Measurements from ENCODE around the gene AMH. TPM values are rescaled to one million over a fixed set of nuclear protein-coding genes. Genes with fewer than 3 reads are reported as not detected.

The AMH gene
- polyA plus RNA-seq, 1 of the 3 experiments (the other 2 are of a cell fraction) = 18.1 TPM

- ChIA-PET CTCF (interaction anchor here (2.3 to 8.1 kb wide), 2 partner anchors 72 to 88 kb away, joined by 6 to 107 read pairs; no protein-coding TSS in a partner anchor), POLR2A (no interaction called here)
- H3K79me2 ChIP-seq (ENCODE audit: insufficient read depth) = peaks cover 17% of the 10 kb centered on the region
- H3F3A ChIP-seq (replicated peaks; ENCODE audit: insufficient read depth) = peaks cover 21% of the 10 kb centered on the region
- no peaks in the 10 kb centered on the region for H3K9me2 ChIP-seq
- H3K36me3 ChIP-seq (replicated peaks in 1 of 2; ENCODE audit: control insufficient read depth in 1 of 2, insufficient read depth in 2 of 2, low read length in 1 of 2) = peaks cover 8 to 56% of the 10 kb centered on the region in 2 experiments
- H3K9ac ChIP-seq = no peak overlapping the region
- no peak for DNase-seq
- WGBS (ENCODE audit: low lambda C conversion rate) = 96% methylated on average over 27 of the region's 48 CpGs
- no peak overlapping the region for H3K4me3 ChIP-seq (ENCODE audit: low read depth in 2 of 2, low read length in 1 of 2)
- H3K27me3 ChIP-seq (ENCODE audit: insufficient read depth) = no peaks in the 10 kb centered on the region
- H4K20me1 ChIP-seq (ENCODE audit: insufficient read depth) = 0 out of 2 replicates have a peak, but pooled peaks cover 8% of the 10 kb centered on the region
- no peak overlapping the region; a peak in 1 of 4 replicates for H3K27ac ChIP-seq (ENCODE audit: low read depth in 2 of 2, low read length in 1 of 2)
- H3K9me3 ChIP-seq = no peaks in the 10 kb centered on the region
- H3K4me1 ChIP-seq (ENCODE audit: control insufficient read depth in 1 of 2, insufficient read depth in 2 of 2, low read depth in 1 of 2, low read length in 1 of 2) = peaks cover 0 to 20% of the 10 kb centered on the region in 2 experiments; a peak in 1 of 4 replicates
- TF ChIP-seq, protein P1, sequence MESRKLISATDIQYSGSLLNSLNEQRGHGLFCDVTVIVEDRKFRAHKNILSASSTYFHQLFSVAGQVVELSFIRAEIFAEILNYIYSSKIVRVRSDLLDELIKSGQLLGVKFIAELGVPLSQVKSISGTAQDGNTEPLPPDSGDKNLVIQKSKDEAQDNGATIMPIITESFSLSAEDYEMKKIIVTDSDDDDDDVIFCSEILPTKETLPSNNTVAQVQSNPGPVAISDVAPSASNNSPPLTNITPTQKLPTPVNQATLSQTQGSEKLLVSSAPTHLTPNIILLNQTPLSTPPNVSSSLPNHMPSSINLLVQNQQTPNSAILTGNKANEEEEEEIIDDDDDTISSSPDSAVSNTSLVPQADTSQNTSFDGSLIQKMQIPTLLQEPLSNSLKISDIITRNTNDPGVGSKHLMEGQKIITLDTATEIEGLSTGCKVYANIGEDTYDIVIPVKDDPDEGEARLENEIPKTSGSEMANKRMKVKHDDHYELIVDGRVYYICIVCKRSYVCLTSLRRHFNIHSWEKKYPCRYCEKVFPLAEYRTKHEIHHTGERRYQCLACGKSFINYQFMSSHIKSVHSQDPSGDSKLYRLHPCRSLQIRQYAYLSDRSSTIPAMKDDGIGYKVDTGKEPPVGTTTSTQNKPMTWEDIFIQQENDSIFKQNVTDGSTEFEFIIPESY (IDR thresholded peaks at IDR 0.05; ENCODE audit: borderline replicate concordance, low read depth) = no peak
- TF ChIP-seq USF1 (IDR thresholded peaks at IDR 0.05; ENCODE audit: borderline replicate concordance, low read depth) (no peak), CTCF (IDR thresholded peaks at IDR 0.05) (no peak), MXI1 (IDR thresholded peaks at IDR 0.05; ENCODE audit: low read depth, low read length) (no peak), FOSL2 (IDR thresholded peaks at IDR 0.05; ENCODE audit: borderline replicate concordance, low read depth) (no peak)
- TF ChIP-seq, protein P2, sequence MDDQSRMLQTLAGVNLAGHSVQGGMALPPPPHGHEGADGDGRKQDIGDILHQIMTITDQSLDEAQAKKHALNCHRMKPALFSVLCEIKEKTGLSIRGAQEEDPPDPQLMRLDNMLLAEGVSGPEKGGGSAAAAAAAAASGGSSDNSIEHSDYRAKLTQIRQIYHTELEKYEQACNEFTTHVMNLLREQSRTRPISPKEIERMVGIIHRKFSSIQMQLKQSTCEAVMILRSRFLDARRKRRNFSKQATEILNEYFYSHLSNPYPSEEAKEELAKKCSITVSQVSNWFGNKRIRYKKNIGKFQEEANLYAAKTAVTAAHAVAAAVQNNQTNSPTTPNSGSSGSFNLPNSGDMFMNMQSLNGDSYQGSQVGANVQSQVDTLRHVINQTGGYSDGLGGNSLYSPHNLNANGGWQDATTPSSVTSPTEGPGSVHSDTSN (IDR thresholded peaks at IDR 0.05) = no peak
- H3K4me2 ChIP-seq = no peak overlapping the region
- no peak overlapping the region for H2AFZ ChIP-seq (ENCODE audit: low read depth)
These were observed 20.7 kb upstream of the AMH start for GRCh38 chr19:2228157-2229030.
